Right lung (tissue), 5 donors: ENCODE measurements around the gene HMGCS1. TPM values are rescaled to one million over a fixed set of nuclear protein-coding genes. Genes with fewer than 3 reads are reported as not detected.
"Not testable (repeated sequence)": the region's sequence is repeated elsewhere in the genome, so short reads cannot be mapped to it uniquely, and the experiment has no call there.

Experiments
- DNase-seq, 2 donors: peaks; one replicate each; pipeline ENCODE4 v3.0.0-alpha.2; 2013
- polyA plus RNA-seq, 5 donors: library from polyadenylated mRNA; unstranded; fragments of 120-200 nt; gene quantifications; one replicate each; pipeline versions ENCODE4 v1.2.1 to v1.2.3, GENCODE V29; 2013; ENCODE audit warnings: inconsistent platforms in 1 of 5, low replicate concordance in 1 of 5; ENCODE audit not compliant: insufficient read length in 5 of 5, insufficient read depth in 1 of 5

HMGCS1 gene
- polyA plus RNA-seq, 5 donors: 46.6 to 69.2 (median 55.0) TPM

- no peak for DNase-seq
Observed at GRCh38 chr5:43313854-43314457, 744 bp upstream of the HMGCS1 start.

GRCh38 chr5:43312699-43313034 is 545 bp downstream of the HMGCS1 start:
- no peak for DNase-seq

GRCh38 chr5:43312076-43312661 is 1.0 kb downstream of the HMGCS1 start:
- no peak for DNase-seq

DNA sequence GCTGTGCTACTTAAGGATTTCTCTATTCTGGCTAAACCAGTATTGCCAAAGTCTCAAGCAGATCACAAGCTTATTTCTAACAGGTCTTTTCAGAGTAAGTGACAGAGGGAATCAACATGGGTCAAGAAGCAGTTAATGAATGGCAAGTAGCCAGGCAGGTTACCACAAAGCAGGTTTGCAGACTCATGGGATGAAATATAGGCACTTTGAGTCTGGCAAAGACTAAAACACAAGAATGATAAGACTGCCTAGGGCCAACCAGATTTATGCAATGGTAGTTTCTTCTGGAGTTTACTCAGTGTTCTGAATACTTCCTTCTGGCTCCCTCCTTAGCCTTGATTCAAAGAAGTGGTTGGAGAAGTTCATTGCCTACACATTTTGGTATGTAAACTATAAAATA is 3.6 kb downstream of the HMGCS1 start:
- no peak for DNase-seq

DNA sequence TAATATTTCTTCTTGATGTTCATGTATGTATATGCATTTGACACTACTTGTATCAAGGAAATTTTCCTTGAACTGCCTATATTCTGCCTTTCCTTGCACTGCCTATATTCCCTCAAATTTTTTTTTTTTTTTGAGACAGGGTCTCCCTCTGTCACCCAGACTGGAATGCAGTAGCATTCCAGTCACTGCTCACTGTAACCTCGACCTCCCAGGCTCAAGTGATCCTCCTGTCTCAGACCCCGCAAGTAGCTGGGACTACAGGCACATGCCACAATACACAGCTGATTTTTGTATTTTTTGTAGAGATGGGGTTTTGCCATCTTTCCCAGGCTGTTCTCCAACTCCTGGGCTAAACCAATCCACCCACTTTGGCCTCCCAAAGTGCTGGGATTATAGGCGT is 4.1 kb downstream of the HMGCS1 start:
- DNase-seq: no peak

DNA sequence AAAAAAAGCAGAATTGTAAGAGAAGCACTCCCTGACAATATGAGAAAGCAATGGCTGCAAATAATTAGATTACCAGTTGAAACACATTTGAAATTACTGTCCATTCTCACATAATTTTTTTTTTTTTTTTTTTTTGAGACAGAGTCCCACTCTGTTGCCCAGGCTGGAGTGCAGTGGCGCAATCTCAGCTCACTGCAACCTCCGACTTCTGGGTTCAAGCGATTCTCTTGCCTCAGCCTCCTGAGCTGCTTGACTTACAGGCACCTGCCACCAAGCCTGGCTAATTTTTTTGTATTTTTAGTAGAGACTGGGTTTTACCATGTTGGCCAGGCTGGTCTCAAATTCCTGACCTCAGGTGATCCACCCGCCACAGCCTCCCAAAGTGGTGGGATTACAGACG is 6.3 kb downstream of the HMGCS1 start:
- not testable (repeated sequence) for DNase-seq

DNA sequence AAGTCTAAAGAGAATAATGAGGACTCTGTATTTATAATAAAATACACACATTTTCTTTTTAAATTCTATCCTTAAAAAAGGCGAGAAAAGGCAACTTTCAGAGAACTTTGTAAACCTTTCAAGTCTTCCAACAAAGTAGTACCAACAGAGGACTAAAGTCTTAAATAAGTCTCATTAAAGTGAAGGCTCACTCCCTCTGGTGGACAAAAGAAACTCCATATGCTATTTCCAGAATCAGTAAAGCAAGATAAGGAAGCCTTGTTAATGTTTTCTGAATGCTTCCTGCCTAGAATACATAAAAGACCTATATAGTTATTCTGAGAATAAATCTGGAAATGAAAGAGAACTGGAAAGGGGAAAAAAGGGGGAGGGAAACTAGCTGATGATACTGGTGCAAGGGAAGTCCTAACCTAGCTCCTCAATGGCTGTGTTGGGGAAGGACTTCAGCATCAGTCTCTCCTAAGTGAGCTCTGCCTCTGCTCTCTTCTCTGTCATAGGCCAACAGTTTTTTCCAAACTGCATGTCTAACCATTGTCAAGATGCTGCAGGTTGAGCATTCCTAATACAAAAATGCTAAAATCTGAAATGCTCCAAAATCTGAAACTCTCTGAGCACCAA is 7.2 kb downstream of the HMGCS1 start:
- peak; percentile 32 to 52 for DNase-seq

DNA sequence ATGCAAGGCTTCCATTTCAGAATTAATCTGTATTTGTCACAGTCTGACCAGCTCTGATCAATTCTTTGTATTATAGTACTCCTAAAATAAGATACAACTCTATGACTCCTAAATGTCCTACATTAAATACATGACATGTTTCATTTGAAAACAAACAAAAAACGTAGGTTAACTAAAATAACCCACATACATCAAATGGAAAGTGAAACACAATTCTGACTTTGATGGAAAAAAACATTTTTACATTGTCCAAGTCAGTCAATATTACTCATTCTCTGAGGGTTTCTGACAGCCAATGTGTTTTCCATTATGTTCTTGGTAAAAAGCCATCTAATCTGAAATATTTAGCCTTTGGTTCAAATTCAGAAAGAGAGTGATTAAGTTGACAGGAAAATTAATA is 8.7 kb downstream of the HMGCS1 start:
- DNase-seq: no peak

DNA sequence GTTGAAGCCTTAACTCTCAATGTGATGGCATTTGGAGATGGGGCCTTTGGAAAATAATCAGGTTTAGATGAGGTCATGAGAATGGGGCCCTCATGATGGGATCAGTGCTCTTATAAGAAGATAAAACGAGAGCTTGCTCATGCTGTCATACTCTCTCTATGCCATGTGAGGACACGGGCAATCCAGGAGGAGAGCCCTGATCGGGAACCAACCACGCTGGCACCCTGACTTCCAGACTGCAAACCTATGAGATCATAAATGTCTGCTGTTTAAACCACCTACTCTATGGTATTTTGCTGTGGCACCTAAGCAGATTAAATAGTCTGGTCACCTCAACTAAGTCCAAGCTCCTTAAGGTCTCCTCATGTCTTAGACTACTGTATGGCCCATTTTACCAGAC is 10.0 kb downstream of the HMGCS1 start:
- no peak for DNase-seq

- no peak for DNase-seq
Observed at GRCh38 chr5:43302481-43302880, 10.7 kb downstream of the HMGCS1 start.

- DNase-seq: no peak
Observed at GRCh38 chr5:43301653-43302091, 11.5 kb downstream of the HMGCS1 start.

DNA sequence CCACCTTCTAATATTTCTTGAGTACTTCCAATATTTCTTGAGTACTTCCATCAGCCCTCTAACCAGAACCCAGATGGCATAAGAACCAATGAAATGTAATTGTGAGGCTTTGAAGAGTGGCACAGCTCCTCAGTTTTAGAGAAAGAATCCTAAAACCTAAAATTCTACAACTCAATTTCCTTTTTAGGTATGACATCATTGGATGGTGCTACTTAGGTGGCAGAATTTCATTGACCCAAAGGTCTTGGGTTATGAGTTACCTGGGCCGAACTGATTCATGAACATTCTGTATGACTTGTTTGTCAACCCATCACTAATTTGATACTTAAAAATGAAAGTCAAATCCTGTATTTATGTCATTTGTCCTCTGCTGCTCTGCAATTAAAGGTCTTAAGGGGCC is 13.1 kb downstream of the HMGCS1 start:
- DNase-seq: no peak

GRCh38 chr5:43298443-43298842 is 14.8 kb downstream of the HMGCS1 start:
- no peak for DNase-seq

DNA sequence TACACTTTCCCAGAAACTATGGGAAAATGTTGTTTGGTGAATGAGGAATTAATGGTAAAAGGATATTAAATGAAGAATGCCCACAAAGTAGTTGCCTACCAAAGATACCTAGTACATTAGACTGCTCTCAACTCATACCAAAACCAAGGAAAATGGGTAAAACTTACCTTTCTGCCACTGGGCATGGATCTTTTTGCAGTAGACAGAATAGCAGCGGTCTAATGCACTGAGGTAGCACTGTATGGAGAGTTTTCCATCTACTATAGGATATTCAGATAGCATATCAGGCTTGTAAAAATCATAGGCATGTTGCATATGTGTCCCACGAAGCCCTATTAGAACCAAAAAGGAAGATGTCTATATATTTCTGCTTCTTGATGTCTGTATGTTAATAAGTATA is 16.4 kb downstream of the HMGCS1 start:
- DNase-seq: no peak

DNA sequence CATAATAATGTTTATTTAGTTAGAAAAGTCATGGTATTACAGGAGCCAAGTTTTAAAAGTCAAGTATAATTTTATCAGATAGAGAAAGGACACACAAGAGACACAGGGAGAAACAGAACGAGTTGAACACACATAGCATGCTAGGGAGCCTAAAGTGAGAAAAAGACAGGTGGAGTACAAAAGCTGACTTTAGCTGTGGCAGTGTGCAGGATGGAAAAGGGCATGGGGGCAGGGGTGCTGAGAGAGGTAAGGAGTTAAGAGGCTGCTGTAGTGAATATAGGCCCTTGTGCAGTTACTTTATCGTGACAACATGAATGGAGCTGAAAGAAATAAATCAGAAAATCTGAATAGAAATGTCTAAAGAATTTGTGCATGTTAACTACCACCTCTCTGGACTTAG is 18.0 kb downstream of the HMGCS1 start:
- no peak for DNase-seq

DNA sequence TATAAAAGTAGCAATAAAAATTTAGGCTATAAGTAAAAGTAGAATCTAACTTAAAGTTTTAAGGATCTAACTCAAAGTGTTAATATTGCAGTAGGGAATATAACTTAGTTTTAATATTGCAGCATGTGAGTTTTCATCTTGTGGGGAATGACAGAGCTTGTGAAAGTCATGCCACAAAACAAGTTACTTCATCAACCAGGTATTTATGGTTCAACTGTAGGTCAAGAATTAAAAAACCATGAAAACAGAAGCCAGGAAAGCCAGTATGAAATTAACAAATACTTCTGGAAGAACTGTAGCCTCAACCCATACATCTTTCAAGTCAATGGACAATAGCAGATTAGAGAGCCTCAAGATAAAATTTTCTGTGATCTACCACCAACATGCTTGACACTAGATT is 19.0 kb downstream of the HMGCS1 start:
- DNase-seq: no peak

GRCh38 chr5:43290726-43291125 is 22.5 kb downstream of the HMGCS1 start:
- DNase-seq: no peak

DNA sequence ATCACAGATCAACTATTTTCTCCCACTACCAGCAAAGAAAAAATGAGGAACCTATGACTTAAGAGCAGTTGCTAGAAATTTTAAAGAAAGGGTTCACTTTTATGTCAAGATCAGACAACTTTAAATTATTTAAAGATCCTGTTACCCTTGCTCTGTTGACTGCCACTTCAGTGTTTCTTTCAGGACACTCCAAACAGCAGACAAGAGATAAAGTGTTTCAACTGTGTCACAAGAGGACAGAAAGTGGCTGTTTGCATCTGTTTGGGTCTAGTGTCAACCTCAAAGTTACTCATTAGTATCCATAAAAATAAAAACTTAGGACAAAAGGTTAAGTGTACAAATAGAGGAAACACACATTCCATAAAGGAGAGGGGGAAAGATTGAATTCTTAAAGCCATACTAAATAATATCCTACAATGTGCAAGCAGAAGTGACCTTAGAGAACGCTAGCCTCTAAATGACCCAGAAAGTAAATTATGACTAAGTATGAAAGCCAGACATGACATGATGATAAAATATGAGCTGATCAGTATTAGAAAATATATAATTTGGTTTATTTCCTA is 24.9 kb downstream of the HMGCS1 start:
- DNase-seq: no peak

GRCh38 chr5:43287493-43287892 is 25.7 kb downstream of the HMGCS1 start:
- no peak for DNase-seq

- DNase-seq: no peak
Observed at GRCh38 chr5:43286623-43287022, 26.6 kb downstream of the HMGCS1 start.

- DNase-seq: no peak
Observed at GRCh38 chr5:43281840-43282658, 31.2 kb downstream of the HMGCS1 start.

GRCh38 chr5:43279548-43280274 is 33.5 kb downstream of the HMGCS1 start:
- no peak for DNase-seq
